IMR-90 (cell line): Measurements from ENCODE around the gene ZNF609. TPM values are rescaled to one million over a fixed set of nuclear protein-coding genes. Genes with fewer than 3 reads are reported as not detected.

ENCODE experiments used
- ATAC-seq: fragments of 200-7000 bp; cut with Tn5 transposase; 2 replicates; pipeline ENCODE4 v1.9.1; 2020; ENCODE audit warnings: low read depth, mild to moderate bottlenecking, moderate library complexity
- BruUV-seq: library from RNA; stranded (reverse); fragments of 400-500 nt; replicated peaks from 2 replicates; lab custom pipeline; 2021; lab: Mats Ljungman, UMichigan
- CTCF ChIA-PET: fragments of 300-600 bp; formaldehyde crosslinking; extraction: SDS; loops from one replicate; lab custom pipeline; 2021; ENCODE audit warnings: antibody characterized with exemption; lab: Yijun Ruan, JAX
- POLR2A ChIA-PET: fragments of 300-600 bp; sonication (Branson Sonifier 250); formaldehyde crosslinking; loops from one replicate; lab custom pipeline; 2022; ENCODE audit warnings: antibody characterized with exemption; ENCODE audit not compliant: unreplicated experiment; lab: Charles Lee
- DNase-seq: peaks from one replicate; pipeline ENCODE4 v3.0.0; 2013
- H2AFZ ChIP-seq: replicated peaks from 2 replicates; pipeline ENCODE3; 2013; ENCODE audit warnings: low read length, mild to moderate bottlenecking; ENCODE audit not compliant: poor library complexity
- H2AK5ac ChIP-seq: 2 replicates; pipeline ENCODE4 v1.6.1; 2013; ENCODE audit warnings: low read depth, low read length, inconsistent platforms
- H2AK9ac ChIP-seq: replicated peaks from 2 replicates; pipeline ENCODE3; 2013; ENCODE audit warnings: mild to moderate bottlenecking, low read depth, low read length, moderate library complexity; ENCODE audit not compliant: poor library complexity
- H2BK120ac ChIP-seq: 2 replicates; pipeline ENCODE4 v1.6.1; 2013; ENCODE audit warnings: low read depth, low read length, inconsistent platforms
- H2BK15ac ChIP-seq: 3 replicates; pipeline ENCODE4 v1.6.1; 2013; ENCODE audit warnings: low read depth, low read length, inconsistent platforms
- H2BK20ac ChIP-seq: 2 replicates; pipeline ENCODE4 v1.6.1; 2013; ENCODE audit warnings: low read depth, mild to moderate bottlenecking, inconsistent platforms, low read length, moderate library complexity
- H2BK5ac ChIP-seq: 2 replicates; pipeline ENCODE4 v1.6.1; 2013; ENCODE audit warnings: mild to moderate bottlenecking, low read depth, low read length, inconsistent platforms; ENCODE audit not compliant: poor library complexity, severe bottlenecking
- H3K14ac ChIP-seq: replicated peaks from 2 replicates; pipeline ENCODE4 v1.6.1; 2013; ENCODE audit warnings: low read depth, low read length, inconsistent platforms
- H3K18ac ChIP-seq: 2 replicates; pipeline ENCODE4 v1.6.1; 2013; ENCODE audit warnings: low read depth, low read length, control low read depth
- H3K23ac ChIP-seq: 2 replicates; pipeline ENCODE4 v1.6.1; 2013; ENCODE audit warnings: low read depth, low read length, inconsistent platforms
- H3K27ac ChIP-seq: 2 replicates; pipeline ENCODE4 v1.5.1; 2013; ENCODE audit warnings: mild to moderate bottlenecking, control low read depth, low read length; ENCODE audit not compliant: insufficient read depth
- H3K27me3 ChIP-seq: 2 replicates; pipeline ENCODE4 v1.6.1; 2013; ENCODE audit warnings: low read length; ENCODE audit not compliant: control insufficient read depth, insufficient read depth
- H3K36me3 ChIP-seq: 2 replicates; pipeline ENCODE4 v1.6.1; 2013; ENCODE audit warnings: low read length, mixed read lengths; ENCODE audit not compliant: control insufficient read depth, insufficient read depth
- H3K4ac ChIP-seq: 2 replicates; pipeline ENCODE4 v1.6.1; 2013; ENCODE audit warnings: low read depth, low read length, inconsistent platforms
- H3K4me1 ChIP-seq: 2 replicates; pipeline ENCODE4 v1.6.1; 2013; ENCODE audit warnings: low read length, mixed read lengths; ENCODE audit not compliant: control insufficient read depth, insufficient read depth
- H3K4me2 ChIP-seq: 2 replicates; pipeline ENCODE4 v1.6.1; 2013; ENCODE audit warnings: low read depth, mild to moderate bottlenecking, control low read depth, low read length, moderate library complexity
- H3K4me3 ChIP-seq: 2 replicates; pipeline ENCODE4 v1.5.1; 2013; ENCODE audit warnings: low read depth, mild to moderate bottlenecking, control low read depth, low read length, moderate library complexity; ENCODE audit not compliant: insufficient read depth
- H3K56ac ChIP-seq: 2 replicates; pipeline ENCODE4 v1.6.1; 2013; ENCODE audit warnings: low read length, inconsistent platforms; ENCODE audit not compliant: insufficient read depth; ENCODE audit errors: extremely low read depth
- H3K79me1 ChIP-seq, 2 experiments: 2 replicates each; pipeline ENCODE4 v1.6.1; 2013; ENCODE audit warnings: low read length in 2 of 2, inconsistent platforms in 1 of 2, low read depth in 1 of 2
- H3K9ac ChIP-seq: 2 replicates; pipeline ENCODE4 v1.6.1; 2013; ENCODE audit warnings: low read depth, low read length, control low read depth
- H3K9me1 ChIP-seq: 2 replicates; pipeline ENCODE4 v1.6.1; 2013; ENCODE audit warnings: low read length, inconsistent platforms; ENCODE audit not compliant: insufficient read depth
- H3K9me3 ChIP-seq: 2 replicates; pipeline ENCODE4 v1.6.1; 2013; ENCODE audit warnings: low read length; ENCODE audit not compliant: control insufficient read depth, insufficient read depth
- H4K20me1 ChIP-seq: 2 replicates; pipeline ENCODE4 v1.6.1; 2013; ENCODE audit warnings: low read length, inconsistent platforms; ENCODE audit not compliant: insufficient read depth
- H4K5ac ChIP-seq: 2 replicates; pipeline ENCODE4 v1.6.1; 2013; ENCODE audit warnings: mild to moderate bottlenecking, low read depth, low read length, control low read depth
- H4K8ac ChIP-seq, 2 experiments: 2 replicates each; pipeline ENCODE4 v1.6.1; 2013; ENCODE audit warnings: low read depth in 2 of 2, low read length in 2 of 2, control low read depth in 1 of 2, inconsistent platforms in 1 of 2
- H4K91ac ChIP-seq: 2 replicates; pipeline ENCODE4 v1.6.1; 2013; ENCODE audit warnings: low read depth, low read length, inconsistent platforms; ENCODE audit not compliant: insufficient read depth
- BHLHE40 ChIP-seq: fragments of 150-350 bp; IDR thresholded peaks from 2 replicates; pipeline ENCODE4 v1.6.1; 2016; ENCODE audit warnings: mild to moderate bottlenecking, low read depth, low read length
- CEBPB ChIP-seq: IDR thresholded peaks from 2 replicates; pipeline ENCODE4 v1.6.1; 2012; ENCODE audit warnings: low read depth, low read length, improper control_type of control experiment
- ELK1 ChIP-seq: fragments of 150-350 bp; IDR thresholded peaks from 2 replicates; pipeline ENCODE4 v1.6.1; 2016; ENCODE audit warnings: low read depth, mild to moderate bottlenecking, low read length, moderate library complexity, borderline replicate concordance
- FOS ChIP-seq: fragments of 150-350 bp; IDR thresholded peaks from 2 replicates; pipeline ENCODE4 v1.6.1; 2016; ENCODE audit warnings: low read depth, low read length
- MAZ ChIP-seq: IDR thresholded peaks from 2 replicates; pipeline ENCODE4 v1.6.1; 2012; ENCODE audit warnings: low read depth, mild to moderate bottlenecking, low read length, improper control_type of control experiment, moderate library complexity, borderline replicate concordance
- MXI1 ChIP-seq: IDR thresholded peaks from 2 replicates; pipeline ENCODE4 v1.6.1; 2012; ENCODE audit warnings: low read depth, mild to moderate bottlenecking, low read length, moderate library complexity, borderline replicate concordance
- NFE2L2 ChIP-seq: fragments of 150-350 bp; IDR thresholded peaks from 2 replicates; pipeline ENCODE4 v1.6.1; 2016; ENCODE audit warnings: low read depth, mild to moderate bottlenecking, low read length
- RFX5 ChIP-seq: IDR thresholded peaks from 2 replicates; pipeline ENCODE4 v1.8.0; 2012; ENCODE audit warnings: low read depth, mild to moderate bottlenecking, low read length, moderate library complexity
- dilution Hi-C: fragments of 300-500 bp; cut with HindIII; formaldehyde crosslinking; loops from one replicate; pipeline ENCODE4 v1.14.3; 2018; ENCODE audit warnings: low sequenced_read_pairs; ENCODE audit not compliant: unreplicated experiment
- in situ Hi-C: fragments of 300-500 bp; cut with MboI; formaldehyde crosslinking; loops from 3 replicates; pipeline ENCODE4 v1.14.3; 2019; ENCODE audit warnings: low sequenced_read_pairs, inconsistent platforms, mixed read lengths
- intact Hi-C: fragments of 100-400 bp; cut with micrococcal nuclease; formaldehyde crosslinking; loops from 2 replicates; pipeline ENCODE4 v1.10.0; 2022
- polyA plus RNA-seq, 3 experiments: library from polyadenylated mRNA; depleted of rRNA; stranded (reverse); fragments of >200 nt; gene quantifications; 2 replicates each; pipeline ENCODE4 v1.2.3, GENCODE V29; 2012; ENCODE audit warnings: low replicate concordance in 1 of 3
- total RNA-seq: library from RNA; depleted of rRNA; stranded (reverse); fragments of >200 nt; gene quantifications from 2 replicates; pipeline ENCODE4 v1.2.3, GENCODE V29; 2012

ZNF609 gene
- total and polyA plus RNA-seq, 2 of the 4 experiments (the other 2 are of a cell fraction), result 10.4 to 12.5 TPM

DNA sequence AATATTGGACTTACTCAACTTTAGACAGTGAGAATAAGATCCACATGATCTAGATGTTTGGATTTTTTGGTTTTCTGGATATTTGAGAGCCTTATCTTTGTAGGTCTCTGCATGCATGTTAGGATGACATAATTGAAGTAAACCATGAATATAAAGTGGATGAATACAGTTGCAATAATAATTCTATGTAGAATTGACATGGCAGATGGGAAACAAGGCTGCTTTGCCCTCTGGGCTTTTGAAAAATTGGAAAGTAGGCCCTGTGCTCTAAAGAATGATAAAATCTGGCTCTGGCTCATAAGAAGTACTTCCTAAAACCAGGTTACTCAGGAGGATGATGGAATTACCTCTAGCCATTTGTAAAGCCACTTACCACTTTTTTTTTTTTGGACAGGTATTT lies 86.9 kb downstream of the ZNF609 start:
- H3K9ac ChIP-seq, result no peak overlapping the region
- intact Hi-C loops, result no loop called here
- BruUV-seq, result no TSS peak
- no peak overlapping the region for H3K56ac ChIP-seq
- no peak overlapping the region for H3K18ac ChIP-seq
- H4K8ac ChIP-seq, result no peak overlapping the region
- H3K4ac ChIP-seq, result no peak overlapping the region
- TF ChIP-seq FOS (no peak), BHLHE40 (no peak), RFX5 (no peak), NFE2L2 (no peak), CEBPB (no peak), MAZ (no peak), ELK1 (no peak), MXI1 (no peak)
- in situ Hi-C loops, result no loop called here
- no peak overlapping the region for H2BK5ac ChIP-seq
- dilution Hi-C loops, result no loop called here
- H3K79me1 ChIP-seq, result peaks cover 31 to 80% of the 10 kb centered on the region in 2 experiments
- no peak overlapping the region for H2BK20ac ChIP-seq
- H3K14ac ChIP-seq, result no peak overlapping the region
- H3K27ac ChIP-seq, result no peak overlapping the region
- H3K27me3 ChIP-seq, result no peaks in the 10 kb centered on the region
- no peak overlapping the region for H4K5ac ChIP-seq
- CTCF ChIA-PET, result no interaction called here
- H2BK120ac ChIP-seq, result no peak overlapping the region
- no peak overlapping the region for H2AK9ac ChIP-seq
- H4K20me1 ChIP-seq, result peaks cover 41% of the 10 kb centered on the region
- H3K9me3 ChIP-seq, result no peaks in the 10 kb centered on the region
- no peak overlapping the region for H3K4me3 ChIP-seq
- no peak overlapping the region for H4K91ac ChIP-seq
- no peak overlapping the region for H3K23ac ChIP-seq
- no peak for DNase-seq
- ATAC-seq, result no peak
- H3K36me3 ChIP-seq, result peaks cover 4% of the 10 kb centered on the region; the same call in 1 of the 2 replicates
- peaks cover 5% of the 10 kb centered on the region for H3K9me1 ChIP-seq
- H3K4me1 ChIP-seq, result peaks cover 1% of the 10 kb centered on the region; the same call in 1 of the 2 replicates
- no peak overlapping the region for H3K4me2 ChIP-seq
- H2BK15ac ChIP-seq, result no peak overlapping the region
- no peak overlapping the region for H2AFZ ChIP-seq
- no peak overlapping the region for H2AK5ac ChIP-seq
- POLR2A ChIA-PET, result no interaction called here
